Thymus (tissue), 11 donors: Measurements from ENCODE around the gene TMEM54. TPM values are rescaled to one million over a fixed set of nuclear protein-coding genes. Genes with fewer than 3 reads are reported as not detected.

ENCODE experiments used
- DNase-seq, 9 donors: peaks; one replicate each; pipeline ENCODE4 v3.0.0-alpha.2; 2013; ENCODE audit warnings: low spot score in 9 of 9, low read depth in 6 of 9, missing footprints in 1 of 9
- H3K27ac ChIP-seq, 2 donors: one replicate each; pipeline ENCODE4 v1.5.1; 2013; ENCODE audit warnings: control low read depth in 1 of 2, low read depth in 1 of 2, low read length in 1 of 2, mild to moderate bottlenecking in 1 of 2, moderate library complexity in 1 of 2
- H3K27me3 ChIP-seq, 2 donors: one replicate each; pipeline ENCODE4 v1.5.1; 2013; ENCODE audit warnings: low read length in 1 of 2; ENCODE audit not compliant: control insufficient read depth in 2 of 2, insufficient read depth in 1 of 2
- H3K36me3 ChIP-seq, 2 donors: one replicate each; pipeline ENCODE4 v1.5.1; 2013; ENCODE audit warnings: low read length in 1 of 2, mild to moderate bottlenecking in 1 of 2, moderate library complexity in 1 of 2; ENCODE audit not compliant: control insufficient read depth in 2 of 2, insufficient read depth in 2 of 2
- H3K4me1 ChIP-seq, 2 donors: one replicate each; pipeline ENCODE4 v1.5.1; 2013; ENCODE audit warnings: low read length in 2 of 2; ENCODE audit not compliant: control insufficient read depth in 2 of 2, insufficient read depth in 2 of 2
- H3K4me3 ChIP-seq, 2 donors: one replicate each; pipeline ENCODE4 v1.5.1; 2013; ENCODE audit warnings: low read length in 2 of 2, control low read depth in 1 of 2, mild to moderate bottlenecking in 1 of 2
- H3K9me3 ChIP-seq, 2 donors: one replicate each; pipeline ENCODE4 v1.5.1; 2013; ENCODE audit warnings: low read length in 1 of 2, mild to moderate bottlenecking in 1 of 2; ENCODE audit not compliant: control insufficient read depth in 2 of 2, insufficient read depth in 1 of 2
- WGBS: extraction: QIAGEN DNeasy Blood & Tissue Kit; methylation state at CpG from one replicate; pipeline ENCODE4 v1.1.7; 2013; 5-methylcytosine and 5-hydroxymethylcytosine counted together
- polyA plus RNA-seq: library from polyadenylated mRNA; stranded (reverse); fragments of 200-250 nt; gene quantifications from one replicate; pipeline ENCODE4 v1.2.3, GENCODE V29; 2013
- total RNA-seq: library from RNA; stranded (reverse); fragments of 120-200 nt; gene quantifications from one replicate; pipeline ENCODE4 v1.2.4, GENCODE V29; 2013
- donor health status: healthy.

The TMEM54 gene
- total and polyA plus RNA-seq, 2 donors = 2.2 to 12.9 TPM

DNA sequence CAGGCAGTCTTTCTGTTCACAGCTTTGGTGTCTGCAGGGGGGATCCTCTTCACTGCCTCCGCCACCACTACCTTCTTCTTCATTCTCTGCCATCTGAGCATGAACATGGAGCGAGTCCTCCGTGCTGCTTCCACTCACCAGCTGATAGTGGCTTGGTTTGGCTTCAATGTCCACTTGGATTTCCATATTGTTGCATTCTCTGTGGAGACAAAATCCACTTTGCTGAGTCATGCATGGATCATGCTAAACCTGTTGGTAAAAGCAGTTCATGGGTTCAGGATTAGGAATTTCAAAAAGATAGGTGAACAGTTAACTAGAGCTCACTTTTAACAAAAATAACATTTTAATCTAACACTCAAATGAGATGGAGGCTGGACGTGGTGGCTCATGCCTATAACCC is 35.9 kb upstream of the TMEM54 start:
- Histone ChIP-seq H3K4me3 (no peak overlapping the region), H3K27ac (no peak overlapping the region), H3K27me3 (no peaks in the 10 kb centered on the region), H3K4me1 (no peaks in the 10 kb centered on the region), H3K36me3 (peaks cover 7 to 15% of the 10 kb centered on the region in 2 donors), H3K9me3 (no peaks in the 10 kb centered on the region)
- WGBS = 98% methylated on average over 4 of the region's 4 CpGs
- no peak for DNase-seq

DNA sequence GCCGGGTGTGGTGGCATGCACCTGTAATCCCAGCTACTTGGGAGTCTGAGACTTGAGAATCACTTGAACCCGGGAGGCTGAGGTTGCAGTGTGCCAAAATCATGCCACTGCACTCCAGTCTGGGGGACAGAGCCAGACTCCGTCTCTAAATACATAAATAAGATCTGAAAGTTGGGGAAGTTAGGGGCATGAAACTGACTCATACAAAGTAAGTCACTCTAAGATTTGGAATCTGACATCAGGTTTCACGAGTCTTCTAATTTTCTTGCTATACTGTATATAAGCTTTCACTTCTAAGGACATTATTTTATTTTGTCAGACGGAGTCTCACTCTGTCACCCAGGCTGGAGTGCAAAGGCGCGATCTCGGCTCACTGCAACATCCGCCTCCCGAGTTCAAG is 33.3 kb upstream of the TMEM54 start:
- no peaks in the 10 kb centered on the region for H3K27me3 ChIP-seq
- no peak overlapping the region for H3K27ac ChIP-seq
- 98% methylated on average over 10 of the region's 10 CpGs for WGBS
- no peaks in the 10 kb centered on the region for H3K4me1 ChIP-seq
- DNase-seq = no peak
- no peak overlapping the region for H3K4me3 ChIP-seq
- H3K36me3 ChIP-seq = peaks cover 7 to 12% of the 10 kb centered on the region in 2 donors
- no peaks in the 10 kb centered on the region for H3K9me3 ChIP-seq

DNA sequence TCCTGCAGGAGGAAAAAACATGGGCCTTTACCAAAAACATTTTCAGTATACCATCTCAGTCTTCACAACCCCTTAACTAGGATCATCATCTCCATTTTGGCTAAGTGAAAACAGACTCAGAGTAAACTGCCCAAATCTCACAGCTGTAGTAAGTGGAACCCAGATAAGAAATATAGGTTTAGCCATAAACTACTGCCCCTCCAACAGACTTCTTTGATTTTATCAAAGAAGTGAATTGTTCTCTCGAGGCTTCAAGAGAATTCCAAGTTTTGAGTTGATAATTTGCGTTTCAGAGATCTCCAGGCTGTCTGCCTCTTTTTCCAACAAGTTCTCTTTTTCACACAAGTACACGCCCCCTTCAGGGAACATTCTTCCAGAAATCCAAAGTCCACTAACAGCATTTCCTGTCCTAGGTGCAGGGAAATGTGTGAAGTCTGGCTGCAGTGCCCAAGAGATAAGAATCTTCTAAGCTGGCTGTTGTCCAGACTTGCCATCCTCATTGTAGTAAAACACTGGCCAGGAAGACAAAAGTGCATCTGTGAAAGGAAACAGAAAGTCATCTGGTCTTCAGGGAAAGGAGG is 32.6 kb upstream of the TMEM54 start:
- no peak overlapping the region for H3K27ac ChIP-seq
- 94% methylated on average over 3 of the region's 3 CpGs for WGBS
- DNase-seq = no peak

DNA sequence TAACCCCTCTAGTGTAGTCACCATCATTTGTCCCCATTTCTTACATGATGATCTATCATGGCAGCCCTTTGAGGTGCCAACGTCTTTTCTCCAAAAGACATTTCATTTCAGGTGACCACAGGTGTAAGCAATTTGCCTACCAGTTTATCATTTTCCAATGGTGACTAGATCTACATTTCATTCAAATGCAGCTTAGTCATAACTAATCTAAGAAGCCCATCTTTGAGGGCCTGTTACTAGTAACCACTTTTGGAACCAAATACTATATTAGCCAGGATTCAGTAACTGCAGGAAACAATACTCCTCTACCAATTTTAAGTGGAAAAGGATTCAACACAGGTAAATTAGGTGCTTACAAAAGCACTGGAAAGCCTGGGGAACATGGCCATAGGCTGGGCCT is 30.6 kb upstream of the TMEM54 start:
- H3K4me1 ChIP-seq = no peaks in the 10 kb centered on the region
- DNase-seq = no peak
- H3K9me3 ChIP-seq = no peaks in the 10 kb centered on the region
- H3K4me3 ChIP-seq = no peak overlapping the region
- peaks cover 2 to 3% of the 10 kb centered on the region in 2 donors for H3K36me3 ChIP-seq
- H3K27ac ChIP-seq = no peak overlapping the region
- H3K27me3 ChIP-seq = peaks cover 6 to 17% of the 10 kb centered on the region in 2 donors
- WGBS = 95% methylated on average over 1 of the region's 1 CpG

More for the DNA sequence above, 32.6 kb upstream of the TMEM54 start:
- no peaks in the 10 kb centered on the region for H3K9me3 ChIP-seq
- H3K36me3 ChIP-seq = peaks cover 7 to 12% of the 10 kb centered on the region in 2 donors
- no peaks in the 10 kb centered on the region for H3K4me1 ChIP-seq
- H3K4me3 ChIP-seq = no peak overlapping the region
- peaks cover 2% of the 10 kb centered on the region in 2 donors for H3K27me3 ChIP-seq

- Histone ChIP-seq H3K27ac (no peak overlapping the region), H3K36me3 (no peaks in the 10 kb centered on the region), H3K9me3 (no peaks in the 10 kb centered on the region), H3K4me3 (no peak overlapping the region), H3K4me1 (peaks cover 0 to 8% of the 10 kb centered on the region in 2 donors), H3K27me3 (peaks cover 21 to 41% of the 10 kb centered on the region in 2 donors)
- WGBS = 91% methylated on average over 2 of the region's 2 CpGs
- no peak for DNase-seq
Measured at GRCh38 chr1:32929366-32929765, 28.2 kb upstream of the TMEM54 start.

GRCh38 chr1:32928715-32929114 is 27.5 kb upstream of the TMEM54 start:
- DNase-seq = no peak
- peaks cover 25 to 48% of the 10 kb centered on the region in 2 donors for H3K27me3 ChIP-seq
- peaks cover 0 to 8% of the 10 kb centered on the region in 2 donors for H3K4me1 ChIP-seq
- no peaks in the 10 kb centered on the region for H3K9me3 ChIP-seq
- H3K4me3 ChIP-seq = no peak overlapping the region
- H3K36me3 ChIP-seq = no peaks in the 10 kb centered on the region
- H3K27ac ChIP-seq = no peak overlapping the region
- 96% methylated on average over 8 of the region's 8 CpGs for WGBS

- Histone ChIP-seq H3K4me1 (peaks cover 0 to 8% of the 10 kb centered on the region in 2 donors), H3K27ac (no peak overlapping the region), H3K36me3 (no peaks in the 10 kb centered on the region), H3K4me3 (no peak overlapping the region), H3K9me3 (no peaks in the 10 kb centered on the region), H3K27me3 (peaks cover 28 to 52% of the 10 kb centered on the region in 2 donors)
- DNase-seq = no peak
- 96% methylated on average over 2 of the region's 2 CpGs for WGBS
Measured at GRCh38 chr1:32928285-32928684, 27.1 kb upstream of the TMEM54 start.

DNA sequence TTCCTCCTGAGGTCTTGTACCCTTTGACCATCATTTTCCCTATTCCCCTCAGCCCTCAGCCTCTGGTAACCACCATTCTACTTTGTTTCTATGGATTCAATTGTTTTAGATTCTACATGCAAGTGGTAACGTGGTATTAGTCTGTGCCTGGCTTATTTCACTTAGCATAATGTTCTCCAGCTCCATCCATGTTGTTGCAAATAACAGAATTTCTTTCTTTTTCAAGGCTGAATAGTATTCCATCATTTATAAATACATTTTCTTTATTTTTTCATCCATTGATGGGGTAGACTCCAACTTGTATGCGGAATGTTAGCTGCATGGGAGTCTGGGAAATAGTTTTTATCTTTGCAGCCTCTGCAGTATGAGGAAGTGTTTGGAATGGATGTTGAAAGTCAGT is 26.3 kb upstream of the TMEM54 start:
- peaks cover 0 to 8% of the 10 kb centered on the region in 2 donors for H3K4me1 ChIP-seq
- peaks cover 28 to 60% of the 10 kb centered on the region in 2 donors for H3K27me3 ChIP-seq
- H3K27ac ChIP-seq = no peak overlapping the region
- no peak for DNase-seq
- H3K9me3 ChIP-seq = no peaks in the 10 kb centered on the region
- H3K4me3 ChIP-seq = no peak overlapping the region
- no peaks in the 10 kb centered on the region for H3K36me3 ChIP-seq
- WGBS = 91% methylated on average over 2 of the region's 2 CpGs

DNA sequence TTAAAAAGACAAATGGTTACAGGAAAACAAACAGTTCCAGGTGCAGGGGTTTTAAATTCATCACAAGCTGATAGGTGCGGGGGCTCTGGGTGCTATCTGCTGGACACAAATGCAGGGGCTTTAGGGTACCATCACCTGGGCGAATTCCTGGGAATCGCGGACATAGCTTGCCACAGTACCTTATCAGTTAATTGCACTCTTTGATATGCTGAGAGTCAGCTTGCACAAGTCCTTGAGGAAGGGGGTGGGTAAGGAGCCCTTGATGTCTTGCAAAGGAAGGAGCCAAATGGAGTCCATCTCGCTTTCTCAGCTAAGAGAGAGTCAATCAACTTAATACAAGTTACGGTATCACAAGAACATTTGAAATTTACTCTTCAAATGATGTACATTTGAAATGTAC is 25.4 kb upstream of the TMEM54 start:
- 91% methylated on average over 6 of the region's 6 CpGs for WGBS
- Histone ChIP-seq H3K36me3 (no peaks in the 10 kb centered on the region), H3K27me3 (peaks cover 28 to 61% of the 10 kb centered on the region in 2 donors), H3K9me3 (no peaks in the 10 kb centered on the region), H3K4me3 (no peak overlapping the region), H3K4me1 (peaks cover 0 to 8% of the 10 kb centered on the region in 2 donors), H3K27ac (no peak overlapping the region)
- no peak for DNase-seq
